CD4-positive, alpha-beta T cell treated with Interleukin-2 at 100 ng/mL for 4 hours (primary cell): Measurements from ENCODE around the gene ZMIZ1.

Source experiments
- DNase-seq: peaks from one replicate; pipeline ENCODE4 v3.0.0-alpha.2; 2020; ENCODE audit warnings: low spot score

Gene ZMIZ1

GRCh38 chr10:79052291-79053080 is 16.3 kb upstream of the ZMIZ1 start:
- DNase-seq: no peak

GRCh38 chr10:79053081-79053434 is 15.7 kb upstream of the ZMIZ1 start:
- DNase-seq: no peak

GRCh38 chr10:79053481-79054202 is 15.1 kb upstream of the ZMIZ1 start:
- DNase-seq: no peak

- no peak for DNase-seq
Observed at GRCh38 chr10:79054203-79055099, 14.3 kb upstream of the ZMIZ1 start.

- DNase-seq: no peak
Observed at GRCh38 chr10:79055100-79055782, 13.5 kb upstream of the ZMIZ1 start.

GRCh38 chr10:79055892-79056291 is 12.9 kb upstream of the ZMIZ1 start:
- DNase-seq: no peak

GRCh38 chr10:79056361-79056735 is 12.4 kb upstream of the ZMIZ1 start:
- DNase-seq: no peak

GRCh38 chr10:79056736-79057391 is 11.9 kb upstream of the ZMIZ1 start:
- no peak for DNase-seq

GRCh38 chr10:79057481-79058275 is 11.1 kb upstream of the ZMIZ1 start:
- no peak for DNase-seq

GRCh38 chr10:79058899-79059841 is 9.6 kb upstream of the ZMIZ1 start:
- DNase-seq: no peak

- no peak for DNase-seq
Observed at GRCh38 chr10:79059859-79060379, 8.8 kb upstream of the ZMIZ1 start.

- no peak for DNase-seq
Observed at GRCh38 chr10:79060641-79061255, 8.0 kb upstream of the ZMIZ1 start.

- DNase-seq: no peak
Observed at GRCh38 chr10:79061441-79062315, 7.1 kb upstream of the ZMIZ1 start.

- no peak for DNase-seq
Observed at GRCh38 chr10:79063071-79063491, 5.7 kb upstream of the ZMIZ1 start.

GRCh38 chr10:79063661-79064492 is 4.9 kb upstream of the ZMIZ1 start:
- peak; percentile 41 for DNase-seq

- no peak for DNase-seq
Observed at GRCh38 chr10:79065091-79065551, 3.6 kb upstream of the ZMIZ1 start.

- no peak for DNase-seq
Observed at GRCh38 chr10:79065853-79066252, 2.9 kb upstream of the ZMIZ1 start.
